HepG2 (cell line): Measurements from ENCODE around the gene UBE2M. TPM values are rescaled to one million over a fixed set of nuclear protein-coding genes. Genes with fewer than 3 reads are reported as not detected.

Experiments used
- ELF3 ChIP-seq: IDR thresholded peaks from 2 replicates; pipeline ENCODE4 v1.6.1; 2016; ENCODE audit warnings: missing genetic modification reagents, missing compliant biosample characterization
- EP300 ChIP-seq, 3 experiments: sonication (generic) in 1 of 3; formaldehyde crosslinking in 1 of 3; IDR thresholded peaks; 2 replicates each; pipeline versions ENCODE4 v1.5.1 to v1.6.1; 2011 to 2020; ENCODE audit warnings: low read depth in 2 of 3, low read length in 2 of 3, borderline replicate concordance in 1 of 3, improper control_type of control experiment in 1 of 3, mild to moderate bottlenecking in 1 of 3, missing genetic modification reagents in 1 of 3, moderate library complexity in 1 of 3
- GTF3A ChIP-seq: sonication (generic); formaldehyde crosslinking; conservative IDR thresholded peaks from 2 replicates; pipeline ENCODE4 v1.4.0; 2020; ENCODE audit warnings: mild to moderate bottlenecking, missing genetic modification reagents
- ISL2 ChIP-seq: sonication (generic); formaldehyde crosslinking; IDR thresholded peaks from 2 replicates; pipeline ENCODE4 v1.5.0; 2020; ENCODE audit warnings: missing genetic modification reagents
- MTA3 ChIP-seq: sonication (generic); formaldehyde crosslinking; IDR thresholded peaks from 2 replicates; pipeline ENCODE4 v1.4.0; 2020; ENCODE audit warnings: missing genetic modification reagents
- NONO ChIP-seq, 2 experiments: fragments of 450-650 bp in 1 of 2; sonication (generic) in 1 of 2; formaldehyde crosslinking in 1 of 2; IDR thresholded peaks in 1 of 2; conservative IDR thresholded peaks in 1 of 2; 2 replicates each; pipeline versions ENCODE4 v1.6.1 to v1.8.0; 2017 to 2022; ENCODE audit warnings: mild to moderate bottlenecking in 1 of 2, missing genetic modification reagents in 1 of 2, moderate library complexity in 1 of 2
- PCBP2 ChIP-seq: fragments of 200-400 bp; formaldehyde crosslinking; optimal IDR thresholded peaks from 2 replicates; pipeline ENCODE3; 2018; ENCODE audit warnings: low read length, low read depth; ENCODE audit not compliant: poor library complexity, severe bottlenecking
- PHF20 ChIP-seq: sonication (generic); formaldehyde crosslinking; IDR thresholded peaks from 2 replicates; pipeline ENCODE4 v1.5.0; 2020; ENCODE audit warnings: mild to moderate bottlenecking, missing genetic modification reagents
- STAG1 ChIP-seq: sonication (generic); formaldehyde crosslinking; IDR thresholded peaks from 2 replicates; pipeline ENCODE4 v1.4.0; 2020; ENCODE audit warnings: missing genetic modification reagents
- ZFY ChIP-seq: sonication (generic); formaldehyde crosslinking; IDR thresholded peaks from 2 replicates; pipeline ENCODE4 v1.4.0; 2020; ENCODE audit warnings: missing genetic modification reagents
- ZNF281 ChIP-seq: sonication (generic); formaldehyde crosslinking; IDR thresholded peaks from 2 replicates; pipeline ENCODE4 v1.4.0; 2020; ENCODE audit warnings: missing genetic modification reagents, borderline replicate concordance
- ZNF414 ChIP-seq: sonication (generic); formaldehyde crosslinking; IDR thresholded peaks from 2 replicates; pipeline ENCODE4 v1.5.0; 2020; ENCODE audit warnings: missing genetic modification reagents
- ZSCAN25 ChIP-seq: sonication (generic); formaldehyde crosslinking; IDR thresholded peaks from 2 replicates; pipeline ENCODE4 v1.8.0; 2022; ENCODE audit warnings: mild to moderate bottlenecking, missing genetic modification reagents
- polyA plus RNA-seq, 8 experiments: library from polyadenylated mRNA; depleted of rRNA in 3 of 8; stranded (reverse) in 7 of 8; unstranded in 1 of 8; fragments of >200 nt; fragmentation: Illumina TruSeq in 4 of 8; extraction: Trizol in 4 of 8; gene quantifications; 2 replicates each; pipeline versions ENCODE4 v1.2.1 to v1.2.3, GENCODE V29; 2011 to 2016; ENCODE audit warnings: low read depth in 4 of 8, missing spikeins in 1 of 8, mixed read lengths in 1 of 8; ENCODE audit not compliant: insufficient read depth in 1 of 8
- total RNA-seq, 5 experiments: library from RNA; depleted of rRNA; stranded (reverse); fragments of >200 nt; fragmentation: Illumina TruSeq; extraction: Trizol; gene quantifications; 2 replicates each; pipeline ENCODE4 v1.2.3, GENCODE V29; 2016; ENCODE audit warnings: low read depth in 1 of 5
- TF ChIP-seq, protein P1 (sequence below): fragments of 450-650 bp; IDR thresholded peaks from 2 replicates; pipeline ENCODE4 v1.6.1; 2017; ENCODE audit warnings: mild to moderate bottlenecking
- TF ChIP-seq, protein P2 (sequence below): sonication (generic); formaldehyde crosslinking; IDR thresholded peaks from 2 replicates; pipeline ENCODE4 v1.9.0; 2022; ENCODE audit warnings: low read depth, missing genetic modification reagents
- TF ChIP-seq, protein P3 (sequence below): sonication (generic); formaldehyde crosslinking; IDR thresholded peaks from 2 replicates; pipeline ENCODE4 v1.9.0; 2021; ENCODE audit warnings: missing genetic modification reagents, mild to moderate bottlenecking, borderline replicate concordance

The UBE2M gene
- total and polyA plus RNA-seq, 2 of the 13 experiments (the other 11 are each of a cell fraction or from before 2014, with no cell fraction given): 36.2 to 50.3 TPM

- no peak for TF ChIP-seq MTA3 (CRISPR knock-in tag)
- no peak for TF ChIP-seq GTF3A (CRISPR knock-in tag)
- TF ChIP-seq, protein P1, sequence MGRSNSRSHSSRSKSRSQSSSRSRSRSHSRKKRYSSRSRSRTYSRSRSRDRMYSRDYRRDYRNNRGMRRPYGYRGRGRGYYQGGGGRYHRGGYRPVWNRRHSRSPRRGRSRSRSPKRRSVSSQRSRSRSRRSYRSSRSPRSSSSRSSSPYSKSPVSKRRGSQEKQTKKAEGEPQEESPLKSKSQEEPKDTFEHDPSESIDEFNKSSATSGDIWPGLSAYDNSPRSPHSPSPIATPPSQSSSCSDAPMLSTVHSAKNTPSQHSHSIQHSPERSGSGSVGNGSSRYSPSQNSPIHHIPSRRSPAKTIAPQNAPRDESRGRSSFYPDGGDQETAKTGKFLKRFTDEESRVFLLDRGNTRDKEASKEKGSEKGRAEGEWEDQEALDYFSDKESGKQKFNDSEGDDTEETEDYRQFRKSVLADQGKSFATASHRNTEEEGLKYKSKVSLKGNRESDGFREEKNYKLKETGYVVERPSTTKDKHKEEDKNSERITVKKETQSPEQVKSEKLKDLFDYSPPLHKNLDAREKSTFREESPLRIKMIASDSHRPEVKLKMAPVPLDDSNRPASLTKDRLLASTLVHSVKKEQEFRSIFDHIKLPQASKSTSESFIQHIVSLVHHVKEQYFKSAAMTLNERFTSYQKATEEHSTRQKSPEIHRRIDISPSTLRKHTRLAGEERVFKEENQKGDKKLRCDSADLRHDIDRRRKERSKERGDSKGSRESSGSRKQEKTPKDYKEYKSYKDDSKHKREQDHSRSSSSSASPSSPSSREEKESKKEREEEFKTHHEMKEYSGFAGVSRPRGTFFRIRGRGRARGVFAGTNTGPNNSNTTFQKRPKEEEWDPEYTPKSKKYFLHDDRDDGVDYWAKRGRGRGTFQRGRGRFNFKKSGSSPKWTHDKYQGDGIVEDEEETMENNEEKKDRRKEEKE: no peak
- TF ChIP-seq NONO (IDR thresholded peaks at IDR 0.05): no peak
- peak; percentile 85 for TF ChIP-seq NONO (CRISPR knock-in tag; conservative IDR thresholded peaks at IDR 0.05)
- peak; percentile 28; the same call in 1 of the 2 replicates for TF ChIP-seq ELF3 (CRISPR knock-in tag)
- no peak for TF ChIP-seq PCBP2
- TF ChIP-seq, protein P2, sequence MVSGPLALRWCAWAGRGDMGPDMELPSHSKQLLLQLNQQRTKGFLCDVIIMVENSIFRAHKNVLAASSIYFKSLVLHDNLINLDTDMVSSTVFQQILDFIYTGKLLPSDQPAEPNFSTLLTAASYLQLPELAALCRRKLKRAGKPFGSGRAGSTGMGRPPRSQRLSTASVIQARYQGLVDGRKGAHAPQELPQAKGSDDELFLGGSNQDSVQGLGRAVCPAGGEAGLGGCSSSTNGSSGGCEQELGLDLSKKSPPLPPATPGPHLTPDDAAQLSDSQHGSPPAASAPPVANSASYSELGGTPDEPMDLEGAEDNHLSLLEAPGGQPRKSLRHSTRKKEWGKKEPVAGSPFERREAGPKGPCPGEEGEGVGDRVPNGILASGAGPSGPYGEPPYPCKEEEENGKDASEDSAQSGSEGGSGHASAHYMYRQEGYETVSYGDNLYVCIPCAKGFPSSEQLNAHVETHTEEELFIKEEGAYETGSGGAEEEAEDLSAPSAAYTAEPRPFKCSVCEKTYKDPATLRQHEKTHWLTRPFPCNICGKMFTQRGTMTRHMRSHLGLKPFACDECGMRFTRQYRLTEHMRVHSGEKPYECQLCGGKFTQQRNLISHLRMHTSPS (CRISPR knock-in tag): no peak
- TF ChIP-seq PHF20 (CRISPR knock-in tag): no peak
- no peak for TF ChIP-seq STAG1 (CRISPR knock-in tag)
- TF ChIP-seq EP300 (IDR thresholded peaks at IDR 0.05; ENCODE audit: low read depth in 2 of 2, low read length in 2 of 2): no peak; a peak in 1 of 4 replicates
- TF ChIP-seq EP300 (CRISPR knock-in tag; IDR thresholded peaks at IDR 0.05; ENCODE audit: borderline replicate concordance): 0 out of 2 replicates have a peak, but pooled peaks have one; percentile 33
- no peak for TF ChIP-seq ZSCAN25 (CRISPR knock-in tag)
- TF ChIP-seq ZNF281 (CRISPR knock-in tag): no peak
- TF ChIP-seq ISL2 (CRISPR knock-in tag): 0 out of 2 replicates have a peak, but pooled peaks have one; percentile 27
- TF ChIP-seq ZFY (CRISPR knock-in tag): peak; percentile 94
- TF ChIP-seq ZNF414: no peak
- TF ChIP-seq, protein P3, sequence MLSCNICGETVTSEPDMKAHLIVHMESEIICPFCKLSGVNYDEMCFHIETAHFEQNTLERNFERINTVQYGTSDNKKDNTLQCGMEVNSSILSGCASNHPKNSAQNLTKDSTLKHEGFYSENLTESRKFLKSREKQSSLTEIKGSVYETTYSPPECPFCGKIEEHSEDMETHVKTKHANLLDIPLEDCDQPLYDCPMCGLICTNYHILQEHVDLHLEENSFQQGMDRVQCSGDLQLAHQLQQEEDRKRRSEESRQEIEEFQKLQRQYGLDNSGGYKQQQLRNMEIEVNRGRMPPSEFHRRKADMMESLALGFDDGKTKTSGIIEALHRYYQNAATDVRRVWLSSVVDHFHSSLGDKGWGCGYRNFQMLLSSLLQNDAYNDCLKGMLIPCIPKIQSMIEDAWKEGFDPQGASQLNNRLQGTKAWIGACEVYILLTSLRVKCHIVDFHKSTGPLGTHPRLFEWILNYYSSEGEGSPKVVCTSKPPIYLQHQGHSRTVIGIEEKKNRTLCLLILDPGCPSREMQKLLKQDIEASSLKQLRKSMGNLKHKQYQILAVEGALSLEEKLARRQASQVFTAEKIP (CRISPR knock-in tag): no peak
Measured at GRCh38 chr19:58543826-58544590, 14.4 kb downstream of the UBE2M start, which contains the start of gene TRIM28 (continued).
